ENCODE measurements around the gene RNU1-3.

RNU1-3 gene

DNA sequence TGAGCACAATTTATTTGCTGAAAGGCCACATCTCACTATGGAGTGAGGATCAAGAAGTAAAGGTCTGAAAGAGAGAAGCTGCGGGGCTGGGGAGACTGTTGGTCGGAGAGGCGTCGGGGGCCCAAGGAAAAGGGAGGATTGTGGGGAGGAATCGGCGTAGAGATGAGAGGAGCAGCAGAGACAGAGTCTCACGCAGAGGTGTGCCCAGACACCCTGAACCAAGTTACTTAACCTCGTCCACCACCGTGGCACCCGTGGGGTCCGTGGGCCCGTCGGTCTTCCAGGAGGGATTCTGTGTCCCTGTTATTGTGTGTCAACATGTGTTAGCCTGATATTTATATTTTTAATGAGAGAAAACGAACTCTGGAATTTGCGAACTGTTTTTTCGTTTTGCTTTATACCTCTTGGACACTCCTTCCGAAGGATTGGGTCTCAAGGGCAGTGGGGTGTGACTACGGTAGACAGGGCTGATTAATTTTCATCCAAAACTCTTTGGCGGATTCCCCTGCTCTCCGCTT lies 49.6 kb downstream of the RNU1-3 start:
- DNase-seq = no peak
